T-helper 2 cell treated with Interferon-gamma antibody and Interleukin-4, amounts not matched to agents 5 μg/mL and 100 μg/mL, for 36 hours (primary cell): ENCODE measurements around the gene PLCL1.

Source experiments
- DNase-seq: peaks from one replicate; pipeline ENCODE4 v3.0.0; 2021; ENCODE audit warnings: low spot score
- H3K27ac Mint-ChIP-seq: one replicate; pipeline ENCODE4 v1.8.0; 2021; ENCODE audit warnings: mild to moderate bottlenecking, mixed read lengths
- H3K27me3 Mint-ChIP-seq: one replicate; pipeline ENCODE4 v1.8.0; 2021; ENCODE audit warnings: low read depth, mixed read lengths
- H3K36me3 Mint-ChIP-seq: one replicate; pipeline ENCODE4 v1.8.0; 2021; ENCODE audit warnings: low read depth, mixed read lengths
- H3K4me1 Mint-ChIP-seq: one replicate; pipeline ENCODE4 v1.8.0; 2021; ENCODE audit warnings: low read depth, mixed read lengths
- H3K4me3 Mint-ChIP-seq: one replicate; pipeline ENCODE4 v1.8.0; 2022; ENCODE audit warnings: mild to moderate bottlenecking, moderate library complexity, mixed read lengths
- H3K9me3 Mint-ChIP-seq: one replicate; pipeline ENCODE4 v1.8.0; 2021; ENCODE audit warnings: mixed read lengths

The PLCL1 gene

GRCh38 chr2:198062826-198063225 is 258.4 kb downstream of the PLCL1 start:
- H3K27me3 Mint-ChIP-seq: peaks cover 7% of the 10 kb centered on the region

GRCh38 chr2:198063242-198063641 is 258.8 kb downstream of the PLCL1 start:
- Mint-ChIP-seq H3K27me3 (peaks cover 7% of the 10 kb centered on the region), H3K36me3 (no peaks in the 10 kb centered on the region), H3K4me1 (no peaks in the 10 kb centered on the region), H3K27ac (no peak overlapping the region), H3K4me3 (no peak overlapping the region), H3K9me3 (no peaks in the 10 kb centered on the region)
- DNase-seq: no peak

More at GRCh38 chr2:198062826-198063225, 258.4 kb downstream of the PLCL1 start:
- no peak overlapping the region for H3K4me3 Mint-ChIP-seq
- no peak overlapping the region for H3K27ac Mint-ChIP-seq
- no peak for DNase-seq
- H3K9me3 Mint-ChIP-seq: no peaks in the 10 kb centered on the region
- H3K36me3 Mint-ChIP-seq: no peaks in the 10 kb centered on the region
- H3K4me1 Mint-ChIP-seq: no peaks in the 10 kb centered on the region

GRCh38 chr2:198065322-198065721 is 260.9 kb downstream of the PLCL1 start:
- Mint-ChIP-seq H3K9me3 (no peaks in the 10 kb centered on the region), H3K4me1 (no peaks in the 10 kb centered on the region), H3K4me3 (no peak overlapping the region), H3K27me3 (peaks cover 5% of the 10 kb centered on the region), H3K27ac (no peak overlapping the region), H3K36me3 (no peaks in the 10 kb centered on the region)
- DNase-seq: no peak

- H3K36me3 Mint-ChIP-seq: no peaks in the 10 kb centered on the region
- no peak overlapping the region for H3K4me3 Mint-ChIP-seq
- no peak for DNase-seq
- H3K9me3 Mint-ChIP-seq: no peaks in the 10 kb centered on the region
- H3K27me3 Mint-ChIP-seq: peaks cover 5% of the 10 kb centered on the region
- H3K27ac Mint-ChIP-seq: no peak overlapping the region
- H3K4me1 Mint-ChIP-seq: no peaks in the 10 kb centered on the region
Observed at GRCh38 chr2:198066597-198066996, 262.2 kb downstream of the PLCL1 start.

- no peaks in the 10 kb centered on the region for H3K36me3 Mint-ChIP-seq
- no peak overlapping the region for H3K4me3 Mint-ChIP-seq
- H3K27ac Mint-ChIP-seq: no peak overlapping the region
- H3K4me1 Mint-ChIP-seq: peaks cover 2% of the 10 kb centered on the region
- no peak for DNase-seq
- H3K27me3 Mint-ChIP-seq: no peaks in the 10 kb centered on the region
- no peaks in the 10 kb centered on the region for H3K9me3 Mint-ChIP-seq
Observed at GRCh38 chr2:198072655-198073054, 268.3 kb downstream of the PLCL1 start.

- no peak overlapping the region for H3K4me3 Mint-ChIP-seq
- no peak overlapping the region for H3K27ac Mint-ChIP-seq
- H3K4me1 Mint-ChIP-seq: peaks cover 2% of the 10 kb centered on the region
- H3K27me3 Mint-ChIP-seq: no peaks in the 10 kb centered on the region
- no peak for DNase-seq
- H3K9me3 Mint-ChIP-seq: no peaks in the 10 kb centered on the region
- H3K36me3 Mint-ChIP-seq: no peaks in the 10 kb centered on the region
Observed at GRCh38 chr2:198073253-198073652, 268.9 kb downstream of the PLCL1 start.

DNA sequence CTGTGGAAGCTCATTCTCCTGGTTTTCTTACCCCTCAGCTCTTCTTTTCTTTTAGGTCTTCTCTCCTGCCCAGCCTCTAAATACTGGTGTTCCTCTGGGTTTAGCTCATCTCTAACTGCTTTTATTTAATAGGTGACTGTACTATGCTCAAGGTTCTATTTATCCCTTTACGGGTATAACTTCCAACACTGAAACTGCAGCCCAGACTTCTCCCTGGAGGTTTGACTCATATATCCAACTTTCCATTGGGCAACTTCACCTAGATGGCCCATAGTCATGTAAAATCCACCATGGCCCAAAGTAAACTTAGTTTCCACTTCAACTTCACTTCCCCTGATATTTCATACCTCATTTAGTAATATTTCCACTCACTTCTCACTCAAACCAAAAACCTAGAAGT is 273.1 kb downstream of the PLCL1 start:
- no peaks in the 10 kb centered on the region for H3K27me3 Mint-ChIP-seq
- H3K4me3 Mint-ChIP-seq: no peak overlapping the region
- DNase-seq: no peak
- no peak overlapping the region for H3K27ac Mint-ChIP-seq
- no peaks in the 10 kb centered on the region for H3K9me3 Mint-ChIP-seq
- H3K4me1 Mint-ChIP-seq: peaks cover 1% of the 10 kb centered on the region
- H3K36me3 Mint-ChIP-seq: no peaks in the 10 kb centered on the region

- Mint-ChIP-seq H3K4me3 (no peak overlapping the region), H3K27me3 (no peaks in the 10 kb centered on the region), H3K27ac (no peak overlapping the region), H3K4me1 (no peaks in the 10 kb centered on the region), H3K9me3 (no peaks in the 10 kb centered on the region), H3K36me3 (no peaks in the 10 kb centered on the region)
- DNase-seq: no peak
Observed at GRCh38 chr2:198080879-198081765, 276.7 kb downstream of the PLCL1 start.

- Mint-ChIP-seq H3K4me3 (no peak overlapping the region), H3K4me1 (no peaks in the 10 kb centered on the region), H3K27me3 (no peaks in the 10 kb centered on the region), H3K36me3 (no peaks in the 10 kb centered on the region), H3K9me3 (no peaks in the 10 kb centered on the region), H3K27ac (no peak overlapping the region)
- no peak for DNase-seq
Observed at GRCh38 chr2:198084156-198084555, 279.8 kb downstream of the PLCL1 start.

GRCh38 chr2:198096002-198096401 is 291.6 kb downstream of the PLCL1 start:
- no peaks in the 10 kb centered on the region for H3K36me3 Mint-ChIP-seq
- DNase-seq: no peak
- no peak overlapping the region for H3K4me3 Mint-ChIP-seq
- H3K27ac Mint-ChIP-seq: no peak overlapping the region
- no peaks in the 10 kb centered on the region for H3K9me3 Mint-ChIP-seq
- no peaks in the 10 kb centered on the region for H3K4me1 Mint-ChIP-seq
- H3K27me3 Mint-ChIP-seq: no peaks in the 10 kb centered on the region

GRCh38 chr2:198096965-198097364 is 292.6 kb downstream of the PLCL1 start:
- DNase-seq: no peak
- no peak overlapping the region for H3K27ac Mint-ChIP-seq
- no peak overlapping the region for H3K4me3 Mint-ChIP-seq
- H3K36me3 Mint-ChIP-seq: no peaks in the 10 kb centered on the region
- H3K4me1 Mint-ChIP-seq: no peaks in the 10 kb centered on the region
- no peaks in the 10 kb centered on the region for H3K27me3 Mint-ChIP-seq
- H3K9me3 Mint-ChIP-seq: no peaks in the 10 kb centered on the region

GRCh38 chr2:198097630-198098029 is 293.2 kb downstream of the PLCL1 start:
- no peak for DNase-seq
- no peak overlapping the region for H3K4me3 Mint-ChIP-seq
- H3K36me3 Mint-ChIP-seq: no peaks in the 10 kb centered on the region
- H3K9me3 Mint-ChIP-seq: no peaks in the 10 kb centered on the region
- no peaks in the 10 kb centered on the region for H3K4me1 Mint-ChIP-seq
- no peak overlapping the region for H3K27ac Mint-ChIP-seq
- no peaks in the 10 kb centered on the region for H3K27me3 Mint-ChIP-seq

- no peaks in the 10 kb centered on the region for H3K4me1 Mint-ChIP-seq
- H3K27me3 Mint-ChIP-seq: no peaks in the 10 kb centered on the region
- no peak overlapping the region for H3K4me3 Mint-ChIP-seq
- no peaks in the 10 kb centered on the region for H3K9me3 Mint-ChIP-seq
- no peak overlapping the region for H3K27ac Mint-ChIP-seq
- no peak for DNase-seq
- no peaks in the 10 kb centered on the region for H3K36me3 Mint-ChIP-seq
Observed at GRCh38 chr2:198098386-198098785, 294.0 kb downstream of the PLCL1 start.

DNA sequence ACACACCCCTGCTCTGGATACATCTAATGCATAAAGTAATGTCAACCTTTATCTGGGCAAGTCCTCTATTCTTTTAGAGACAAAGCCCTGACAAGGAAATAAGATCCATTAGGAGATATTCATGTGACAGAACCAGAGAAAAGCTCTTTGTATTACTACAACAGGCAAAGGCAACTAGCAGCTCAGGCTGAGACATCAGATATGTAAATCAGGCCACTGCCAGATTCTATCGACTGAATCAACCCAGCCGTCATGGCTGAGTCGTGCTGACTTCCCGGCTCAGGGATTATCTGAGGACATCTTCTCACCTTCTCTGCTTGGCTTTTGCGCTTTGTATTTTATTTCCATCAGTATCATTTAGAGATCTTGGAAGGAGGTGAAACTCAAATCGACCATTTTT is 294.5 kb downstream of the PLCL1 start:
- no peaks in the 10 kb centered on the region for H3K36me3 Mint-ChIP-seq
- no peak for DNase-seq
- no peak overlapping the region for H3K27ac Mint-ChIP-seq
- no peak overlapping the region for H3K4me3 Mint-ChIP-seq
- no peaks in the 10 kb centered on the region for H3K27me3 Mint-ChIP-seq
- no peaks in the 10 kb centered on the region for H3K4me1 Mint-ChIP-seq
- no peaks in the 10 kb centered on the region for H3K9me3 Mint-ChIP-seq

- Mint-ChIP-seq H3K9me3 (no peaks in the 10 kb centered on the region), H3K4me1 (no peaks in the 10 kb centered on the region), H3K27me3 (no peaks in the 10 kb centered on the region), H3K36me3 (no peaks in the 10 kb centered on the region), H3K4me3 (no peak overlapping the region), H3K27ac (no peak overlapping the region)
- no peak for DNase-seq
Observed at GRCh38 chr2:198100346-198100745, 296.0 kb downstream of the PLCL1 start.
